Frontal cortex (tissue), 4 donors: Measurements from ENCODE around the gene VAV2. TPM values are rescaled to one million over a fixed set of nuclear protein-coding genes. Genes with fewer than 3 reads are reported as not detected.

Source experiments
- DNase-seq, 2 donors: peaks; one replicate each; pipeline ENCODE4 v3.0.0; 2012; ENCODE audit warnings: low spot score in 2 of 2
- FAIRE-seq: peaks from 2 replicates; lab custom pipeline; 2012; peaks lifted over from hg19 to GRCh38; lab: Jason Lieb, UNC
- total RNA-seq: library from RNA; depleted of rRNA; stranded (reverse); fragments of >200 nt; gene quantifications from one replicate; pipeline ENCODE4 v1.2.3, GENCODE V29; 2014
- donor health status: control.
- donor health status: control.
- donor health status: control.

VAV2 gene
- total RNA-seq, 1 donor from 2014 or later, result 31.0 TPM

GRCh38 chr9:133716564-133717112 is 275.5 kb downstream of the VAV2 start:
- FAIRE-seq, result no peak

GRCh38 chr9:133715866-133716563 is 276.1 kb downstream of the VAV2 start:
- DNase-seq (peak in 1 of 2 donors; percentile 66), FAIRE-seq (no peak)

More at GRCh38 chr9:133716564-133717112, 275.5 kb downstream of the VAV2 start:
- DNase-seq, result no peak

- no peak for FAIRE-seq
- no peak for DNase-seq
Measured at GRCh38 chr9:133715295-133715865, 276.7 kb downstream of the VAV2 start.

GRCh38 chr9:133714606-133715294 is 277.4 kb downstream of the VAV2 start:
- DNase-seq (no peak), FAIRE-seq (no peak)

GRCh38 chr9:133713960-133714495 is 278.1 kb downstream of the VAV2 start:
- FAIRE-seq (no peak), DNase-seq (no peak)

GRCh38 chr9:133713150-133713959 is 278.8 kb downstream of the VAV2 start:
- DNase-seq (no peak), FAIRE-seq (no peak)

- no peak for DNase-seq
- FAIRE-seq, result no peak
Measured at GRCh38 chr9:133712221-133713100, 279.7 kb downstream of the VAV2 start.

Other genes starting within 250 kb of the VAV2 start
- gene BRD3OS, start 33.2 kb upstream of the VAV2 start, total RNA-seq, result 23.6 TPM
- gene BRD3, start 75.7 kb upstream of the VAV2 start, total RNA-seq, result 24.9 TPM
- 24.5 TPM for gene WDR5, start 143.8 kb upstream of the VAV2 start, total RNA-seq
- not detected for gene RNU6ATAC, start 172.2 kb upstream of the VAV2 start, total RNA-seq